ENCODE measurements around the gene CTDNEP1.

The CTDNEP1 gene
- 11.0 to 17.8 (median 14.9) reads per million in 3 donors for total RNA-seq

GRCh38 chr17:7251661-7252175 lies at the start of gene CTDNEP1:
CTDNEP1 (minus strand) TSS chr17:7251734; CDS start chr17:7251296, 438 bp downstream.
- Histone ChIP-seq H3K36me3 (ENCODE audit: control insufficient read depth, insufficient read depth, low read length) (peaks cover 13% of the 10 kb centered on the region), H3K9me3 (ENCODE audit: control insufficient read depth, low read length) (no peaks in the 10 kb centered on the region), H3K4me3 (ENCODE audit: insufficient read depth, low read depth, low read length, poor library complexity, severe bottlenecking) (peak within 1 kb of the TSS; percentile 100), H3K27me3 (replicated peaks; ENCODE audit: control insufficient read depth, insufficient read depth, low read length, poor library complexity, severe bottlenecking) (no peaks in the 10 kb centered on the region), H3K4me1 (ENCODE audit: control insufficient read depth, insufficient read depth, low read length, poor library complexity, severe bottlenecking) (peaks cover 31% of the 10 kb centered on the region), H3K27ac (ENCODE audit: insufficient read depth, low read length, poor library complexity, severe bottlenecking) (peak within 1 kb of the TSS; percentile 96)
- peak; percentile 97 to 100 (median 99) for DNase-seq

GRCh38 chr17:7296189-7296861 lies 44.8 kb upstream of the CTDNEP1 start:
- Histone ChIP-seq H3K4me1 (ENCODE audit: control insufficient read depth, insufficient read depth, low read length, poor library complexity, severe bottlenecking) (peaks cover 23% of the 10 kb centered on the region), H3K36me3 (ENCODE audit: control insufficient read depth, insufficient read depth, low read length) (no peaks in the 10 kb centered on the region), H3K27ac (ENCODE audit: insufficient read depth, low read length, poor library complexity, severe bottlenecking) (no peak overlapping the region), H3K4me3 (ENCODE audit: insufficient read depth, low read depth, low read length, poor library complexity, severe bottlenecking) (peak overlapping the region; percentile 25), H3K27me3 (replicated peaks; ENCODE audit: control insufficient read depth, insufficient read depth, low read length, poor library complexity, severe bottlenecking) (no peaks in the 10 kb centered on the region), H3K9me3 (ENCODE audit: control insufficient read depth, low read length) (no peaks in the 10 kb centered on the region)
- peak; percentile 44 to 57 (median 45) for DNase-seq

GRCh38 chr17:7295230-7296180 lies 44.0 kb upstream of the CTDNEP1 start:
- H3K9me3 ChIP-seq (ENCODE audit: control insufficient read depth, low read length), result no peaks in the 10 kb centered on the region
- peak overlapping the region; percentile 51 for H3K4me3 ChIP-seq (ENCODE audit: insufficient read depth, low read depth, low read length, poor library complexity, severe bottlenecking)
- H3K27ac ChIP-seq (ENCODE audit: insufficient read depth, low read length, poor library complexity, severe bottlenecking), result no peak overlapping the region
- peaks cover 23% of the 10 kb centered on the region for H3K4me1 ChIP-seq (ENCODE audit: control insufficient read depth, insufficient read depth, low read length, poor library complexity, severe bottlenecking)
- H3K36me3 ChIP-seq (ENCODE audit: control insufficient read depth, insufficient read depth, low read length), result no peaks in the 10 kb centered on the region
- H3K27me3 ChIP-seq (replicated peaks; ENCODE audit: control insufficient read depth, insufficient read depth, low read length, poor library complexity, severe bottlenecking), result no peaks in the 10 kb centered on the region
- no peak for DNase-seq

GRCh38 chr17:7294614-7295153 lies 43.1 kb upstream of the CTDNEP1 start, which contains the start of gene YBX2:
YBX2 (minus strand) TSS chr17:7294639; CDS start chr17:7294500, 139 bp downstream.
- Histone ChIP-seq H3K27me3 (replicated peaks; ENCODE audit: control insufficient read depth, insufficient read depth, low read length, poor library complexity, severe bottlenecking) (no peaks in the 10 kb centered on the region), H3K9me3 (ENCODE audit: control insufficient read depth, low read length) (no peaks in the 10 kb centered on the region), H3K36me3 (ENCODE audit: control insufficient read depth, insufficient read depth, low read length) (no peaks in the 10 kb centered on the region), H3K4me3 (ENCODE audit: insufficient read depth, low read depth, low read length, poor library complexity, severe bottlenecking) (peak within 1 kb of the TSS; percentile 51), H3K27ac (ENCODE audit: insufficient read depth, low read length, poor library complexity, severe bottlenecking) (no peak within 1 kb of the TSS), H3K4me1 (ENCODE audit: control insufficient read depth, insufficient read depth, low read length, poor library complexity, severe bottlenecking) (peaks cover 23% of the 10 kb centered on the region)
- peak; percentile 63 to 72 (median 64) for DNase-seq

GRCh38 chr17:7293816-7294613 lies 42.5 kb upstream of the CTDNEP1 start:
- H3K36me3 ChIP-seq (ENCODE audit: control insufficient read depth, insufficient read depth, low read length), result no peaks in the 10 kb centered on the region
- peaks cover 23% of the 10 kb centered on the region for H3K4me1 ChIP-seq (ENCODE audit: control insufficient read depth, insufficient read depth, low read length, poor library complexity, severe bottlenecking)
- H3K27me3 ChIP-seq (replicated peaks; ENCODE audit: control insufficient read depth, insufficient read depth, low read length, poor library complexity, severe bottlenecking), result no peaks in the 10 kb centered on the region
- H3K9me3 ChIP-seq (ENCODE audit: control insufficient read depth, low read length), result no peaks in the 10 kb centered on the region
- peak in 1 of 3 donors; percentile 30 for DNase-seq
- H3K27ac ChIP-seq (ENCODE audit: insufficient read depth, low read length, poor library complexity, severe bottlenecking), result no peak overlapping the region
- peak overlapping the region; percentile 17 for H3K4me3 ChIP-seq (ENCODE audit: insufficient read depth, low read depth, low read length, poor library complexity, severe bottlenecking)

GRCh38 chr17:7293159-7293558 lies 41.6 kb upstream of the CTDNEP1 start:
- no peak for DNase-seq
- Histone ChIP-seq H3K27ac (ENCODE audit: insufficient read depth, low read length, poor library complexity, severe bottlenecking) (no peak overlapping the region), H3K36me3 (ENCODE audit: control insufficient read depth, insufficient read depth, low read length) (no peaks in the 10 kb centered on the region), H3K4me1 (ENCODE audit: control insufficient read depth, insufficient read depth, low read length, poor library complexity, severe bottlenecking) (peaks cover 23% of the 10 kb centered on the region), H3K27me3 (replicated peaks; ENCODE audit: control insufficient read depth, insufficient read depth, low read length, poor library complexity, severe bottlenecking) (no peaks in the 10 kb centered on the region), H3K4me3 (ENCODE audit: insufficient read depth, low read depth, low read length, poor library complexity, severe bottlenecking) (no peak overlapping the region), H3K9me3 (ENCODE audit: control insufficient read depth, low read length) (no peaks in the 10 kb centered on the region)

- Histone ChIP-seq H3K27ac (ENCODE audit: insufficient read depth, low read length, poor library complexity, severe bottlenecking) (no peak overlapping the region), H3K9me3 (ENCODE audit: control insufficient read depth, low read length) (no peaks in the 10 kb centered on the region), H3K4me1 (ENCODE audit: control insufficient read depth, insufficient read depth, low read length, poor library complexity, severe bottlenecking) (peaks cover 23% of the 10 kb centered on the region), H3K36me3 (ENCODE audit: control insufficient read depth, insufficient read depth, low read length) (no peaks in the 10 kb centered on the region), H3K4me3 (ENCODE audit: insufficient read depth, low read depth, low read length, poor library complexity, severe bottlenecking) (no peak overlapping the region), H3K27me3 (replicated peaks; ENCODE audit: control insufficient read depth, insufficient read depth, low read length, poor library complexity, severe bottlenecking) (no peaks in the 10 kb centered on the region)
- no peak for DNase-seq
Measured at GRCh38 chr17:7292729-7293128, 41.2 kb upstream of the CTDNEP1 start.

- Histone ChIP-seq H3K27ac (ENCODE audit: insufficient read depth, low read length, poor library complexity, severe bottlenecking) (no peak overlapping the region), H3K27me3 (replicated peaks; ENCODE audit: control insufficient read depth, insufficient read depth, low read length, poor library complexity, severe bottlenecking) (no peaks in the 10 kb centered on the region), H3K36me3 (ENCODE audit: control insufficient read depth, insufficient read depth, low read length) (no peaks in the 10 kb centered on the region), H3K9me3 (ENCODE audit: control insufficient read depth, low read length) (no peaks in the 10 kb centered on the region), H3K4me3 (ENCODE audit: insufficient read depth, low read depth, low read length, poor library complexity, severe bottlenecking) (no peak overlapping the region), H3K4me1 (ENCODE audit: control insufficient read depth, insufficient read depth, low read length, poor library complexity, severe bottlenecking) (peaks cover 23% of the 10 kb centered on the region)
- no peak for DNase-seq
Measured at GRCh38 chr17:7292194-7292593, 40.7 kb upstream of the CTDNEP1 start.

GRCh38 chr17:7290685-7291084 lies 39.2 kb upstream of the CTDNEP1 start:
- Histone ChIP-seq H3K27ac (ENCODE audit: insufficient read depth, low read length, poor library complexity, severe bottlenecking) (no peak overlapping the region), H3K4me3 (ENCODE audit: insufficient read depth, low read depth, low read length, poor library complexity, severe bottlenecking) (no peak overlapping the region), H3K27me3 (replicated peaks; ENCODE audit: control insufficient read depth, insufficient read depth, low read length, poor library complexity, severe bottlenecking) (no peaks in the 10 kb centered on the region), H3K9me3 (ENCODE audit: control insufficient read depth, low read length) (no peaks in the 10 kb centered on the region), H3K36me3 (ENCODE audit: control insufficient read depth, insufficient read depth, low read length) (no peaks in the 10 kb centered on the region), H3K4me1 (ENCODE audit: control insufficient read depth, insufficient read depth, low read length, poor library complexity, severe bottlenecking) (peaks cover 15% of the 10 kb centered on the region)
- DNase-seq, result no peak

Measured in effector memory CD4-positive, alpha-beta T cell (primary cell).